HG03469 (cell line): ENCODE measurements around the gene OR2AG1.

Experiments
- ATAC-seq: cut with Tn5 transposase; IDR thresholded peaks from one replicate; pipeline ENCODE4 v1.9.1; 2021; ENCODE audit warnings: mild to moderate bottlenecking, moderate library complexity, moderate number of reproducible peaks; ENCODE audit not compliant: unreplicated experiment

The OR2AG1 gene

GRCh38 chr11:6782720-6783119, at the start of gene OR2AG1:
Gene OR2AG1, plus strand, starts transcription at chr11:6783020. Its CDS starts 2,018 bp downstream, at chr11:6785038.
- no peak for ATAC-seq

- no peak for ATAC-seq
Measured at GRCh38 chr11:6733326-6734275, 49.2 kb upstream of the OR2AG1 start.

- no peak for ATAC-seq
Measured at GRCh38 chr11:6734616-6735015, 48.2 kb upstream of the OR2AG1 start.

GRCh38 chr11:6735306-6735705, 47.5 kb upstream of the OR2AG1 start:
- ATAC-seq, result no peak

- ATAC-seq, result no peak
Measured at GRCh38 chr11:6736495-6737121, 46.2 kb upstream of the OR2AG1 start.

- ATAC-seq, result peak; percentile 70
Measured at GRCh38 chr11:6737872-6738466, 44.9 kb upstream of the OR2AG1 start.

- no peak for ATAC-seq
Measured at GRCh38 chr11:6738590-6738989, 44.2 kb upstream of the OR2AG1 start.

- no peak for ATAC-seq
Measured at GRCh38 chr11:6742260-6742659, 40.6 kb upstream of the OR2AG1 start.

GRCh38 chr11:6745018-6745417, 37.8 kb upstream of the OR2AG1 start:
- ATAC-seq, result no peak

GRCh38 chr11:6745465-6746015, 37.3 kb upstream of the OR2AG1 start:
- peak; percentile 56 for ATAC-seq

GRCh38 chr11:6746086-6746618, 36.7 kb upstream of the OR2AG1 start:
- ATAC-seq, result peak; percentile 55

GRCh38 chr11:6746626-6747025, 36.2 kb upstream of the OR2AG1 start:
- ATAC-seq, result no peak

- ATAC-seq, result no peak
Measured at GRCh38 chr11:6747097-6747668, 35.6 kb upstream of the OR2AG1 start.

GRCh38 chr11:6755303-6755952, 27.4 kb upstream of the OR2AG1 start:
- ATAC-seq, result no peak

- ATAC-seq, result no peak
Measured at GRCh38 chr11:6755953-6756347, 26.9 kb upstream of the OR2AG1 start.

- ATAC-seq, result no peak
Measured at GRCh38 chr11:6757373-6757967, 25.4 kb upstream of the OR2AG1 start.

- peak; percentile 92 for ATAC-seq
Measured at GRCh38 chr11:6771926-6772893, 10.6 kb upstream of the OR2AG1 start, which contains the start of gene OR2AG2. Gene OR2AG2, minus strand, starts transcription at chr11:6771976. Its CDS starts 3,019 bp downstream, at chr11:6768957.

- ATAC-seq, result no peak
Measured at GRCh38 chr11:6778518-6778917, 4.3 kb upstream of the OR2AG1 start.

GRCh38 chr11:6780829-6781228, 2.0 kb upstream of the OR2AG1 start:
- ATAC-seq, result no peak
